ENCODE data around the gene ZFP62.

The ZFP62 gene

DNA sequence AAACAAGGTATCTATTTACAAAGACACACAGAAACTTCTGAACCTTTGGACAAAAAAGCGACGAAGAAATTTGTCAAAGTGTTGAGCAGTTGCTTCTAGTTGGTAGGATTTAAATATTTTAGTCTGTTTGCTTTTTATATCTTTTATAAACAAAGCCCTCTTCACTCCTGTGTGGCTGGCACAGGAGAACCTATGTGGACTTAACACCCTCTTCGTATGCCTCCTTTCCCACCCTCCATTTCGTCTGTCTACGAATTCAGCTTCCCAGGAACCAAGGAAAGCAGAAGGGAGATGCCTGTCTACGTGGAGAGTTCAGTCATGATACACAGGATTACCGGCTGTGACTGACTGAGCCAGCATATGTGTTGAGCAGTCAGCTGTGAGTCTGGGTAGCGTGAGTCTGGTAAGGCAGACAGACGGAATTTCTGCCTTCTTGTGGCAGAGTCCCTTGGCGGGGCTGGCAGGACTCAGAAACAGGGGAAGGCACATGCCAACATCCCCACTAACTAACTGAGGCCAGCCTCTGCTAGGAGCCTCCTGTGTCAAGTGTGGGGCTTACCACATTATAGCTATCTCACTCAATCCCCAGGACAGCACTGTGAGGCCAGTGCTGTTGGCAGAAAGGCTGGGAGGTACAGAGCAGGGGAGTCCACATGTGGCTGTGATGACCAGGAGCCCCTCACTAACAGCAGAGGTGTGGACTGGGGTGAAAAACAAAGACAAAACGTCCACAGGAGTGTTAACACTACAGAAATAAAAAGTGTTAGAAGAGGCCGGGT lies 13.9 kb upstream of the ZFP62 start:
- H3K4me3 ChIP-seq (ENCODE audit: low read depth, low read length): no peak overlapping the region
- no peak for TF ChIP-seq CTCF (conservative IDR thresholded peaks at IDR 0.05; ENCODE audit: low read depth, low read length)
- DNase-seq (ENCODE audit: low read depth): no peak

GRCh38 chr5:180873615-180874520 lies 12.8 kb upstream of the ZFP62 start:
- DNase-seq (ENCODE audit: low read depth): peak; percentile 39
- TF ChIP-seq CTCF (conservative IDR thresholded peaks at IDR 0.05; ENCODE audit: low read depth, low read length): no peak
- no peak overlapping the region for H3K4me3 ChIP-seq (ENCODE audit: low read depth, low read length)

DNA sequence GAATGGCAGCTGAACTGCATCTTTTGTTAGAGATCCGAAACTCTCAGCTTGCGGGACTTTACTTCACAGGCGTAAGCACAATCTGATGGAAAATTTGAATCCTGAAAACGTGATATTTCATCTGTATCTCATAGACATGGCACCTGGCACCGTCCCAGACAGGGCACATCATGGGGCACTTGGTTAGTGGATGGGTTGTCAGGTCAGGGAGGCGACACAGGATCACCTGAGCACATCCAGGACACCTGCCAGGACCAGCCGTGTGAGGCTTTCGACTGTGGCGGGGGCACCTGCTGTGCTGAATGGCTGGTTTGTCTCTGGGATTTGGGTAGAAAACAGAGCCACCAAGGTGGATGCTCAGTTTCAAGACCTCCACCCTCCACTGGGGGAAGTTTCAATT lies 11.3 kb upstream of the ZFP62 start:
- no peak for DNase-seq (ENCODE audit: low read depth)
- TF ChIP-seq CTCF (conservative IDR thresholded peaks at IDR 0.05; ENCODE audit: low read depth, low read length): no peak
- H3K4me3 ChIP-seq (ENCODE audit: low read depth, low read length): no peak overlapping the region

- DNase-seq (ENCODE audit: low read depth): no peak
- TF ChIP-seq CTCF (conservative IDR thresholded peaks at IDR 0.05; ENCODE audit: low read depth, low read length): no peak
- no peak overlapping the region for H3K4me3 ChIP-seq (ENCODE audit: low read depth, low read length)
These were observed 9.4 kb upstream of the ZFP62 start for GRCh38 chr5:180870276-180871068.

GRCh38 chr5:180869587-180869986 lies 8.5 kb upstream of the ZFP62 start:
- H3K4me3 ChIP-seq (ENCODE audit: low read depth, low read length): no peak overlapping the region
- no peak for TF ChIP-seq CTCF (conservative IDR thresholded peaks at IDR 0.05; ENCODE audit: low read depth, low read length)
- DNase-seq (ENCODE audit: low read depth): no peak

- no peak overlapping the region for H3K4me3 ChIP-seq (ENCODE audit: low read depth, low read length)
- peak; percentile 82 for DNase-seq (ENCODE audit: low read depth)
- peak; percentile 93 for TF ChIP-seq CTCF (conservative IDR thresholded peaks at IDR 0.05; ENCODE audit: low read depth, low read length)
These were observed 7.9 kb upstream of the ZFP62 start for GRCh38 chr5:180868960-180869359.

Measured in choroid plexus epithelial cell (primary cell).